ENCODE results near the gene WDR73.
"Not testable (repeated sequence)": the region's sequence is repeated elsewhere in the genome, so short reads cannot be mapped to it uniquely, and the experiment has no call there.

Gene WDR73

GRCh38 chr15:84656972-84657371 lies 2.9 kb upstream of the WDR73 start:
- DNase-seq = no peak

GRCh38 chr15:84654689-84655453 lies 788 bp upstream of the WDR73 start:
- peak; percentile 68 for DNase-seq

GRCh38 chr15:84653584-84653909 lies 536 bp downstream of the WDR73 start:
- DNase-seq = no peak

GRCh38 chr15:84649706-84650105 lies 4.4 kb downstream of the WDR73 start:
- DNase-seq = no peak

- no peak for DNase-seq
Measured at GRCh38 chr15:84648539-84648938, 5.5 kb downstream of the WDR73 start.

- DNase-seq = no peak
Measured at GRCh38 chr15:84647726-84648125, 6.4 kb downstream of the WDR73 start.

- no peak for DNase-seq
Measured at GRCh38 chr15:84645997-84646396, 8.1 kb downstream of the WDR73 start.

GRCh38 chr15:84645496-84645895 lies 8.6 kb downstream of the WDR73 start:
- no peak for DNase-seq

GRCh38 chr15:84643838-84644237 lies 10.2 kb downstream of the WDR73 start:
- no peak for DNase-seq

GRCh38 chr15:84642640-84643039 lies 11.4 kb downstream of the WDR73 start:
- DNase-seq = not testable (repeated sequence)

GRCh38 chr15:84641871-84642270 lies 12.2 kb downstream of the WDR73 start:
- DNase-seq = not testable (repeated sequence)

GRCh38 chr15:84638103-84638502 lies 16.0 kb downstream of the WDR73 start:
- DNase-seq = no peak

- DNase-seq = no peak
Measured at GRCh38 chr15:84634228-84634837, 19.8 kb downstream of the WDR73 start.

GRCh38 chr15:84633311-84634227 lies 20.5 kb downstream of the WDR73 start:
- DNase-seq = peak; percentile 5

- no peak for DNase-seq
Measured at GRCh38 chr15:84631706-84632272, 22.3 kb downstream of the WDR73 start.

- no peak for DNase-seq
Measured at GRCh38 chr15:84629033-84629432, 25.1 kb downstream of the WDR73 start.

GRCh38 chr15:84625123-84625522 lies 29.0 kb downstream of the WDR73 start:
- no peak for DNase-seq

GRCh38 chr15:84624359-84624758 lies 29.7 kb downstream of the WDR73 start:
- DNase-seq = no peak

GRCh38 chr15:84621358-84621979 lies 32.6 kb downstream of the WDR73 start:
- DNase-seq = no peak

- DNase-seq = no peak
Measured at GRCh38 chr15:84620626-84621025, 33.5 kb downstream of the WDR73 start.

- no peak for DNase-seq
Measured at GRCh38 chr15:84616235-84616634, 37.8 kb downstream of the WDR73 start.

GRCh38 chr15:84611631-84612030 lies 42.5 kb downstream of the WDR73 start:
- no peak for DNase-seq
